Vagina (tissue), 2 donors: ENCODE data around the gene VAT1. TPM values are rescaled to one million over a fixed set of nuclear protein-coding genes. Genes with fewer than 3 reads are reported as not detected.

Experiments
- DNase-seq, 2 donors: peaks; one replicate each; pipeline ENCODE4 v3.0.0-alpha.2; 2017; ENCODE audit errors: extremely low spot score in 2 of 2
- H3K27ac ChIP-seq: fragments of 200-600 bp; sonication (generic); one replicate; pipeline ENCODE4 v1.5.1; 2019
- H3K27me3 ChIP-seq: fragments of 200-600 bp; sonication (generic); one replicate; pipeline ENCODE4 v1.5.1; 2019
- H3K36me3 ChIP-seq, 2 donors: fragments of 200-600 bp; sonication (generic); one replicate each; pipeline ENCODE4 v1.5.1; 2017 to 2019
- H3K4me1 ChIP-seq: fragments of 200-600 bp; sonication (generic); one replicate; pipeline ENCODE4 v1.5.1; 2019
- H3K4me3 ChIP-seq, 2 donors: fragments of 200-600 bp; sonication (generic); 1 replicate in 1 of 2; 2 replicates in 1 of 2; pipeline ENCODE4 v1.5.1; 2016 to 2019
- H3K9me3 ChIP-seq: fragments of 200-600 bp; sonication (generic); one replicate; pipeline ENCODE4 v1.5.1; 2019
- CTCF ChIP-seq, 3 experiments: fragments of 450-650 bp in 2 of 3; fragments of 200-600 bp in 1 of 3; sonication (generic) in 1 of 3; IDR thresholded peaks; one replicate each; pipeline ENCODE4 v1.5.1; 2017 to 2019; ENCODE audit warnings: antibody characterized with exemption in 3 of 3, mild to moderate bottlenecking in 2 of 3, moderate library complexity in 2 of 3
- POLR2A ChIP-seq, 2 donors: fragments of 450-650 bp; IDR thresholded peaks; one replicate each; pipeline ENCODE4 v1.6.1; 2017; ENCODE audit warnings: antibody characterized with exemption in 2 of 2, mild to moderate bottlenecking in 2 of 2, moderate library complexity in 2 of 2
- POLR2AphosphoS5 ChIP-seq, 2 donors: sonication (generic); formaldehyde crosslinking; IDR thresholded peaks; one replicate each; pipeline ENCODE4 v1.9.0; 2017; ENCODE audit warnings: antibody characterized with exemption in 2 of 2, mild to moderate bottlenecking in 2 of 2, low read depth in 1 of 2; ENCODE audit not compliant: insufficient read depth in 1 of 2
- intact Hi-C: fragments of 100-400 bp; cut with DNase I; formaldehyde crosslinking; loops from one replicate; pipeline ENCODE4 v1.15.1; 2023
- total RNA-seq: library from RNA; depleted of rRNA; stranded (reverse); fragments of >200 nt; gene quantifications from one replicate; pipeline ENCODE4 v1.2.3, GENCODE V29; 2016

The VAT1 gene
- total RNA-seq, 1 donor from 2014 or later = 179 TPM

DNA sequence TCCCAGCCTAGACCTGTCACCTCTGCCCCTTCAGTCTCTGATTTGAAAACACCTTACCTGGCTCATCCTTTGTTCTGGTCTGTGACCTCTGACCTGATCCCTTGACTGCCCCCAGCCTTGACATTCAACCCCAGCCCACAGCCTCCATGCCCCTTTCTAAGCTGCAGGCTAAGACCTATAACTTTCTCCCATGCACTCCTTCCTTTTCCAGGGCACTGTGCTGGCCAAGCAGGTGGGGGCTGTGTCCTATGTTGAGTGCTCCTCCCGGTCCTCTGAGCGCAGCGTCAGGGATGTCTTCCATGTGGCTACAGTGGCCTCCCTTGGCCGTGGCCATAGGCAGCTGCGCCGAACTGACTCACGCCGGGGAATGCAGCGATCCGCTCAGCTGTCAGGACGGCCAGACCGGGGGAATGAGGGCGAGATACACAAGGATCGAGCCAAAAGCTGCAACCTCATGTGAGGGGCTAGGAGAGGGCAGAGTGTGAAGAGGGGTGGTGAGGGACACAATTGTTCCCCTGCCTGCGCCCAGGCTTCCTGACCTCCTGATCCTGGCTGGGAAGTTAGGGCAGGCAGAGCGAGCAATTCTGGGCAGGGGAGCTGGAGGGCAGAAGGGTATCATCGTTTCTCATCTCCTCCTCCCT, 6.2 kb upstream of the VAT1 start:
- TF ChIP-seq POLR2AphosphoS5 (IDR thresholded peaks at IDR 0.05; ENCODE audit: insufficient read depth in 1 of 2, low read depth in 1 of 2) (no peak), POLR2A (IDR thresholded peaks at IDR 0.05) (no peak), CTCF (IDR thresholded peaks at IDR 0.05) (no peak)
- intact Hi-C loops = loop anchor here (10.0 kb wide), 2 partner anchors 96 to 306 kb away; partner anchors contain the start of gene BRCA1
- Histone ChIP-seq H3K27me3 (no peaks in the 10 kb centered on the region), H3K36me3 (no peaks in the 10 kb centered on the region), H3K4me1 (peaks cover 32% of the 10 kb centered on the region), H3K4me3 (no peak overlapping the region), H3K9me3 (no peaks in the 10 kb centered on the region), H3K27ac (no peak overlapping the region)
- no peak for DNase-seq

DNA sequence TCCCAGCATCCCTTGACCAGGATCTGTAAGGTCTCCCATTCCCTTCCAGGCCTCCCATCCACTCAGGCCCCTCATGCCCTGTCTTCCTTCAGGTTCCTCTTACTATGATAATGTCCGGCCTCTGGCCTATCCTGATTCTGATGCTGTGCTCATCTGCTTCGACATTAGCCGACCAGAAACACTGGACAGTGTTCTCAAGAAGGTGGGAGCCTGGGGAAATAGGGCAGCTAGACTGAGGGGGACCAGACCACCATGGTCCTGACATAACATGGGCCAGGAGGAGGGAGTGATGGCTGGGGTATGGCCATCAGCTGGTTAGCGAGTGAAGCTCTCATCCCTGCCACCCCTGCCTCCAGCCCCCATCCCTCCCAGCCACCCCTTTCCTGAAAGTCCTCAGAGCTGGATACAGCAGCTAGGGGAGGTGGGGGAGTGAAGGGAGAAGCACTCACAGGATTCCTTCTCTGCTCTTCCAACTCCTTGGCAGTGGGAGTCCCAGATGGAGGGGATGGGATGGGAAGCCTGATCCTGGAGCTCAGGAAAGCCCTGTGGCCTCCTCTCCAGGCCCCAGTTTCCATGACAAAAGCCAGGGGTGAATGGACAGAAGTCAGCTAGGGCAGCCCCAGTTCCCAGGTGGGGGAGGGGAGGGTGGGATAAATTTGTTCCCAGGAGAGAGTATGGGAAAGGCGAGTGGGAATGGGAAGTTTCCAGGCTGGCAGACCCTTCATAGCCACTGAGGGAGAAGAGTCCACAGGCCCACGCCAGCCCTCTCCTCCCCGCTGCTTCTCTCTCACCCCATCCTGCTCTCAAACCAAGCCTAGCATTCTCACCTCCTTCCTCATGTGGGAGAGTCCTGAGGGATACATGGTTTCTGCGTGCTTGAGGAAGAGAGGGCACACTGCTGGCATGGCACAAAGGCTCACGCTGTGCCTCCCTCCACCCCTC, 5.2 kb upstream of the VAT1 start:
- no peak overlapping the region for H3K4me3 ChIP-seq
- no peaks in the 10 kb centered on the region for H3K9me3 ChIP-seq
- peak overlapping the region; percentile 85 for H3K27ac ChIP-seq
- H3K36me3 ChIP-seq = no peaks in the 10 kb centered on the region
- H3K27me3 ChIP-seq = no peaks in the 10 kb centered on the region
- peaks cover 39% of the 10 kb centered on the region for H3K4me1 ChIP-seq
- no peak for DNase-seq
- TF ChIP-seq POLR2AphosphoS5 (IDR thresholded peaks at IDR 0.05; ENCODE audit: insufficient read depth in 1 of 2, low read depth in 1 of 2) (no peak), POLR2A (IDR thresholded peaks at IDR 0.05) (no peak), CTCF (IDR thresholded peaks at IDR 0.05) (no peak)
- intact Hi-C loops = loop anchor here (10.0 kb wide), 2 partner anchors 97 to 307 kb away; partner anchors contain the start of gene BRCA1

GRCh38 chr17:43026595-43026994, 4.4 kb upstream of the VAT1 start:
- no peak for DNase-seq
- H3K4me3 ChIP-seq = no peak overlapping the region
- intact Hi-C loops = loop anchor here (10.0 kb wide), 2 partner anchors 98 to 308 kb away; partner anchors contain the start of gene BRCA1

DNA sequence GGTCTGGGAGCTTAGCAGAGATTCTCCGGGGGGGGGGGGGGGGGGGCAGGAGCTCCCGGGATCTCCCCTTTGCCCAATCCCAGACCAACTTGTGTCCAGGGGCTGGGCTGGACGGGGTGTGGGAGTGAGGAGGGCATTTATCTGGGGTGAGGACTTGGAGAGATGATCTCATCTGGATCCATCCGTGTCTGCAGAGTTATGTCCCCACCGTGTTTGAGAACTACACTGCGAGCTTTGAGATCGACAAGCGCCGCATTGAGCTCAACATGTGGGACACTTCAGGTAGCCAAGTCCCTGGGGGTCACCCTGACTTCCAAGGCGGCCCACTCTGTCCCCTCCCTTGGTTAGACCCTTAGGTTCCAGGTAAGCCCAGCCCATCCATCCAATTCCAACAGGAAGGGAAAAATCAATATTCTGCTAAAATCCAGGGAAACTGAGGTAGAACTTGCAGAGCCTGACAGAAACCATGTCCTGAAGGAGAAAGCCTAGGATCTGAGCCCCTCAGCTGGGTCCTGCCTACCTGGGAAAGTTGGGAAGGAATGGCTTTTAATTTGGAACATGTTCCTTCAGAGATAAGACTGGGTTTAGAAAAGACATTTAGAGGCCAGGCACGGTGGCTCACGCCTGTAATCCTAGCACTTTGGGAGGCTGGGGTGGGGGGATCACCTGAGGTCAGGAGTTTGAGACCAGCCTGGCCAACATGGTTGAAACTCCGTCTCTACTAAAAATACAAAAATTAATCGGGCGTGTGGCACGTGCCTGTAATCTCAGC, 3.8 kb upstream of the VAT1 start:
- DNase-seq = no peak
- Histone ChIP-seq H3K4me3 (peak overlapping the region; percentile 57 to 78), H3K27me3 (no peaks in the 10 kb centered on the region), H3K36me3 (no peaks in the 10 kb centered on the region), H3K9me3 (no peaks in the 10 kb centered on the region), H3K4me1 (peaks cover 43% of the 10 kb centered on the region), H3K27ac (peak overlapping the region; percentile 85)
- intact Hi-C loops = loop anchor here (10.0 kb wide), 2 partner anchors 99 to 309 kb away; partner anchors contain the start of gene BRCA1
- no peak for TF ChIP-seq POLR2A (IDR thresholded peaks at IDR 0.05)
- TF ChIP-seq POLR2AphosphoS5 (IDR thresholded peaks at IDR 0.05; ENCODE audit: insufficient read depth in 1 of 2, low read depth in 1 of 2) = no peak
- TF ChIP-seq CTCF (IDR thresholded peaks at IDR 0.05) = no peak

More at GRCh38 chr17:43026595-43026994, 4.4 kb upstream of the VAT1 start:
- H3K9me3 ChIP-seq = no peaks in the 10 kb centered on the region
- TF ChIP-seq POLR2A (IDR thresholded peaks at IDR 0.05) (no peak), CTCF (IDR thresholded peaks at IDR 0.05) (no peak), POLR2AphosphoS5 (IDR thresholded peaks at IDR 0.05; ENCODE audit: insufficient read depth in 1 of 2, low read depth in 1 of 2) (no peak)
- H3K4me1 ChIP-seq = peaks cover 40% of the 10 kb centered on the region
- H3K27me3 ChIP-seq = no peaks in the 10 kb centered on the region
- peak overlapping the region; percentile 85 for H3K27ac ChIP-seq
- H3K36me3 ChIP-seq = no peaks in the 10 kb centered on the region
